Transverse colon (tissue), 4 donors: Measurements from ENCODE around the gene LYZL1. TPM values are rescaled to one million over a fixed set of nuclear protein-coding genes. Genes with fewer than 3 reads are reported as not detected.

Source experiments
- DNase-seq: peaks from one replicate; pipeline ENCODE4 v3.0.0-alpha.2; 2019
- H3K27ac ChIP-seq, 4 donors: fragments of 200-600 bp; sonication (generic); 2 replicates each; pipeline ENCODE4 v1.5.1; 2016 to 2018; ENCODE audit warnings: inconsistent platforms in 4 of 4
- H3K27me3 ChIP-seq: fragments of 200-600 bp; sonication (generic); 2 replicates; pipeline ENCODE4 v1.5.1; 2017; ENCODE audit warnings: inconsistent platforms
- H3K36me3 ChIP-seq, 4 donors: fragments of 200-600 bp; sonication (generic); 2 replicates each; pipeline ENCODE4 v1.5.1; 2017 to 2019; ENCODE audit warnings: inconsistent platforms in 4 of 4
- H3K4me1 ChIP-seq, 4 donors: fragments of 200-600 bp; sonication (generic); 2 replicates each; pipeline ENCODE4 v1.5.1; 2017 to 2020; ENCODE audit warnings: inconsistent platforms in 4 of 4
- H3K4me3 ChIP-seq, 4 donors: fragments of 200-600 bp; sonication (generic); 1 replicate in 1 of 4; 2 replicates in 3 of 4; pipeline versions ENCODE4 v1.5.1 to v1.6.1; 2017 to 2019; ENCODE audit warnings: inconsistent platforms in 4 of 4
- H3K9me3 ChIP-seq, 2 donors: fragments of 200-600 bp; sonication (generic); 2 replicates each; pipeline ENCODE4 v1.5.1; 2017 to 2019; ENCODE audit warnings: inconsistent platforms in 2 of 2
- CTCF ChIP-seq, 5 experiments: fragments of 200-600 bp in 3 of 5; fragments of 450-650 bp in 2 of 5; sonication (generic) in 3 of 5; IDR thresholded peaks; 1 replicate in 2 of 5; 2 replicates in 3 of 5; pipeline ENCODE4 v1.5.1; 2016 to 2017; ENCODE audit warnings: antibody characterized with exemption in 5 of 5, inconsistent platforms in 3 of 5, mild to moderate bottlenecking in 2 of 5, moderate library complexity in 1 of 5
- EP300 ChIP-seq: sonication (generic); formaldehyde crosslinking; IDR thresholded peaks from one replicate; pipeline ENCODE4 v1.6.1; 2017; ENCODE audit warnings: antibody characterized with exemption, low read depth
- POLR2A ChIP-seq: fragments of 450-650 bp; IDR thresholded peaks from one replicate; pipeline ENCODE4 v1.6.1; 2016; ENCODE audit warnings: antibody characterized with exemption, mild to moderate bottlenecking, moderate library complexity
- POLR2AphosphoS5 ChIP-seq, 3 donors: sonication (generic); formaldehyde crosslinking; IDR thresholded peaks; one replicate each; pipeline ENCODE4 v1.6.1; 2016; ENCODE audit warnings: antibody characterized with exemption in 3 of 3
- WGBS, 2 donors: methylation state at CpG; one replicate each; pipeline ENCODE4 v1.1.5; 2018; ENCODE audit warnings: low coverage in 1 of 2; 5-methylcytosine and 5-hydroxymethylcytosine counted together
- in situ Hi-C, 4 donors: fragments of 200-750 bp; cut with MboI; loops; one replicate each; pipeline versions ENCODE4 v1.15.0 to v1.15.1; 2017; ENCODE audit warnings: low sequenced_read_pairs in 3 of 4, low pct_ligation_motif_present in 1 of 4, low pct_unique_long_range_greater_than_20kb in 1 of 4
- intact Hi-C: fragments of 100-400 bp; cut with DNase I; formaldehyde crosslinking; loops from one replicate; pipeline ENCODE4 v1.15.1; 2023; ENCODE audit warnings: low total_unique reads
- total RNA-seq, 4 donors: library from RNA; depleted of rRNA; stranded (reverse); fragments of >200 nt; gene quantifications; one replicate each; pipeline ENCODE4 v1.1.0, GENCODE V29; 2016

LYZL1 gene
- total RNA-seq, 4 donors from 2014 or later = not detected

GRCh38 chr10:29326299-29326698, 37.4 kb downstream of the LYZL1 start:
- H3K27me3 ChIP-seq = no peaks in the 10 kb centered on the region
- no peak for TF ChIP-seq CTCF (IDR thresholded peaks at IDR 0.05)
- TF ChIP-seq EP300 = no peak
- TF ChIP-seq POLR2A = no peak
- no peak for TF ChIP-seq POLR2AphosphoS5 (IDR thresholded peaks at IDR 0.05)
- no peaks in the 10 kb centered on the region for H3K36me3 ChIP-seq
- no peak overlapping the region for H3K4me3 ChIP-seq
- 84 to 88% methylated on average over 2 of the region's 2 CpGs for WGBS, 2 donors
- intact Hi-C loops (no loop called here), in situ Hi-C loops (no loop called here)
- no peaks in the 10 kb centered on the region for H3K9me3 ChIP-seq
- H3K4me1 ChIP-seq = peaks cover 0 to 8% (median 1%) of the 10 kb centered on the region in 4 donors
- no peak overlapping the region for H3K27ac ChIP-seq
- DNase-seq = no peak

- H3K9me3 ChIP-seq = no peaks in the 10 kb centered on the region
- peaks cover 0 to 8% (median 1%) of the 10 kb centered on the region in 4 donors for H3K4me1 ChIP-seq
- no peaks in the 10 kb centered on the region for H3K27me3 ChIP-seq
- in situ Hi-C loops (no loop called here), intact Hi-C loops (no loop called here)
- 68 to 78% methylated on average over 4 to 10 of the region's 10 CpGs for WGBS, 2 donors
- TF ChIP-seq EP300 (no peak), CTCF (IDR thresholded peaks at IDR 0.05) (no peak), POLR2A (no peak), POLR2AphosphoS5 (IDR thresholded peaks at IDR 0.05) (no peak)
- no peak for DNase-seq
- H3K27ac ChIP-seq = no peak overlapping the region
- no peak overlapping the region for H3K4me3 ChIP-seq
- H3K36me3 ChIP-seq = no peaks in the 10 kb centered on the region
These were observed 38.2 kb downstream of the LYZL1 start for GRCh38 chr10:29326886-29327745.

GRCh38 chr10:29327746-29328102, 38.9 kb downstream of the LYZL1 start:
- in situ Hi-C loops (no loop called here), intact Hi-C loops (no loop called here)
- no peak for DNase-seq
- WGBS, 2 donors = 94% methylated on average over 6 of the region's 6 CpGs; no CpG with 5 or more reads in 1 of the 2 donors
- TF ChIP-seq POLR2AphosphoS5 (IDR thresholded peaks at IDR 0.05) (no peak), EP300 (no peak), CTCF (IDR thresholded peaks at IDR 0.05) (no peak), POLR2A (no peak)
- H3K4me3 ChIP-seq = no peak overlapping the region
- no peaks in the 10 kb centered on the region for H3K36me3 ChIP-seq
- no peaks in the 10 kb centered on the region for H3K27me3 ChIP-seq
- no peak overlapping the region for H3K27ac ChIP-seq
- no peaks in the 10 kb centered on the region for H3K9me3 ChIP-seq
- H3K4me1 ChIP-seq = peaks cover 0 to 4% (median 0%) of the 10 kb centered on the region in 4 donors

- 23 to 40% methylated on average over 3 of the region's 3 CpGs for WGBS, 2 donors
- no peaks in the 10 kb centered on the region for H3K27me3 ChIP-seq
- H3K4me1 ChIP-seq = no peaks in the 10 kb centered on the region
- peak; percentile 13 for DNase-seq
- no peak overlapping the region for H3K4me3 ChIP-seq
- no peaks in the 10 kb centered on the region for H3K36me3 ChIP-seq
- H3K27ac ChIP-seq = peak overlapping the region in 2 of 4 donors; percentile 8 to 33
- no peaks in the 10 kb centered on the region for H3K9me3 ChIP-seq
- intact Hi-C loops = no loop called here
- TF ChIP-seq POLR2A = no peak
- TF ChIP-seq EP300 = no peak
- peak in 1 of 3 donors; percentile 7 for TF ChIP-seq POLR2AphosphoS5 (IDR thresholded peaks at IDR 0.05)
- no peak for TF ChIP-seq CTCF (IDR thresholded peaks at IDR 0.05)
- in situ Hi-C loops = no loop called here
These were observed 40.1 kb downstream of the LYZL1 start for GRCh38 chr10:29328983-29329382.
